ENCODE results near the gene NLGN3.

- TF ChIP-seq CTCF (conservative IDR thresholded peaks at IDR 0.05; ENCODE audit: low read length) = no peak
- no peak for TF ChIP-seq EZH2phosphoT487 (IDR thresholded peaks at IDR 0.05; ENCODE audit: borderline replicate concordance)
Observed at GRCh38 chrX:71106427-71106826, 38.2 kb upstream of the NLGN3 start, which contains the start of gene CXorf65.
